Measurements from ENCODE around the gene PPP1R26.

The PPP1R26 gene

DNA sequence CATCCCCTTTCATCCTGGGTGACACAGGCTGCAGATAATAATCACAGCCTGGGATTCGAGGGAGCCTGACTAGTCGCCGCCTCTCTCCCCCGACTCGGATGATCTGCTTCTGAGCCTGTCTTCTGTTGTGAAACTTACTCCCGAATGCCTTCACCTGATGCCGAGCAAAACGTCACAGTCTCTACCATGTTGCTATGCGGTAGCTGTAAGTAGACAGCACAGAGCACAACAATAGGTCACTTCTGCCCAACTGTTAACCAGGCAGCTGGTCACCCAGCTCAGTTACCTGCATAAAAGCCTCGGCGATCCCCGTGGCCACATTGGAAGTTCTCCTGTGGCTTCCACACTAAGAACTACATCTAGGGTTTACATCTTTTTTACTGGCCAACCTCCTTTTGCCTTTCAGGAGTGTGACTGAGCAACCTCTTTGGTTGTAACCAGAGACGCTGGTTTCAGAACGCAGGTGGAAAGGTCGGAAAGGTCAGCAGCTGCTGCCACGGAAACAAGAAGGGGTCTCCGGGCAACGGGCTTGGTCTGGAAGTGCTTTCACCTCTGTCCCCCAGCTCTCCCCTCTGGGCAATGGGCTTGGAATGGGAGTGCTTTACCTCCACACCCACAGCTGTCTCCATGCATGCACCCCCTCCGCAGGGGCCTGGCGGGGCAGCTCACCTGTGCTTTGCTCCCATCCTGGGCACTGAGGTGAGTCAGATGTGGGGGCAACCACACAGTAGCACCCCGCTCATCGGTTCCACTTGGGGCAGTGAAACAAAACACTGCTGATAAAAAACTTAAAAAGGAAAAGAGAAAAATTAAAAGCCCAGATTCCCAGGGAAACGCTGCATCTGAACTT is 7.6 kb upstream of the PPP1R26 start:
- in situ Hi-C loops (cut with HindIII; ENCODE audit: low sequenced_read_pairs) = no loop called here
- TF ChIP-seq, protein P1, sequence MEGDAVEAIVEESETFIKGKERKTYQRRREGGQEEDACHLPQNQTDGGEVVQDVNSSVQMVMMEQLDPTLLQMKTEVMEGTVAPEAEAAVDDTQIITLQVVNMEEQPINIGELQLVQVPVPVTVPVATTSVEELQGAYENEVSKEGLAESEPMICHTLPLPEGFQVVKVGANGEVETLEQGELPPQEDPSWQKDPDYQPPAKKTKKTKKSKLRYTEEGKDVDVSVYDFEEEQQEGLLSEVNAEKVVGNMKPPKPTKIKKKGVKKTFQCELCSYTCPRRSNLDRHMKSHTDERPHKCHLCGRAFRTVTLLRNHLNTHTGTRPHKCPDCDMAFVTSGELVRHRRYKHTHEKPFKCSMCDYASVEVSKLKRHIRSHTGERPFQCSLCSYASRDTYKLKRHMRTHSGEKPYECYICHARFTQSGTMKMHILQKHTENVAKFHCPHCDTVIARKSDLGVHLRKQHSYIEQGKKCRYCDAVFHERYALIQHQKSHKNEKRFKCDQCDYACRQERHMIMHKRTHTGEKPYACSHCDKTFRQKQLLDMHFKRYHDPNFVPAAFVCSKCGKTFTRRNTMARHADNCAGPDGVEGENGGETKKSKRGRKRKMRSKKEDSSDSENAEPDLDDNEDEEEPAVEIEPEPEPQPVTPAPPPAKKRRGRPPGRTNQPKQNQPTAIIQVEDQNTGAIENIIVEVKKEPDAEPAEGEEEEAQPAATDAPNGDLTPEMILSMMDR (IDR thresholded peaks at IDR 0.05; ENCODE audit: low read depth, low read length, missing control alignments) = no peak
- H3K4me3 ChIP-seq (ENCODE audit: low read depth, low read length) = no peak overlapping the region
- no peak for DNase-seq (ENCODE audit: low read depth)

DNA sequence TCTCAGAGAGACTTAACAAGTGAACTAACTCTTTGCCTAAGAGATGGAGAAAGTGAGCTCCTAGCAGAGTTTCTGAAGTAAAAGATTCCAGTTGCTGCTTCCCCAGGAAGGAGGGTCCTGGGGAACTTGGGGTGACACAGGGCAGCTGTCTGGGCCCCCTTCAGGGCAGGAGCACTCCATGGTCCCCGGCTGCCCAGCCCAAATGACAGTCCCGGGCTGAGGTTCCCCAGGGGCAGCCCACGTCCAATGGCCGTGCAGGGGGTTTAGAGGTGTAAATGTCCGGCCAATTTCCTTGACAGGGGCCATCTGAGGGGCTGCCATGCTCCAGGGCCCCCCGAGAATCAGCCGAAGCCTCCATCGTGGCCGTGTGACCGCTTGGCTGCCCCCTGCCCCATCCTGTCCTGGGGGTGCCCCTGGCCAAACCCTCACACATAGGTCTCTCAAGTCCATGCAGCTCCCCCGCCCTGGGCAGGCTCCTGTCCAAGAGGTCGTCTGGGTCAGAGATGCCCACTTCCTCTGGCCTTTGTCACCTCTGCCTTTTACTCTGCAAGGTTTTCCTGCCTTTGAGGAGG is 5.5 kb upstream of the PPP1R26 start:
- TF ChIP-seq, protein P1 (IDR thresholded peaks at IDR 0.05; ENCODE audit: low read depth, low read length, missing control alignments) = no peak
- no peak overlapping the region for H3K4me3 ChIP-seq (ENCODE audit: low read depth, low read length)
- in situ Hi-C loops (cut with HindIII; ENCODE audit: low sequenced_read_pairs) = no loop called here
- no peak for DNase-seq (ENCODE audit: low read depth)

DNA sequence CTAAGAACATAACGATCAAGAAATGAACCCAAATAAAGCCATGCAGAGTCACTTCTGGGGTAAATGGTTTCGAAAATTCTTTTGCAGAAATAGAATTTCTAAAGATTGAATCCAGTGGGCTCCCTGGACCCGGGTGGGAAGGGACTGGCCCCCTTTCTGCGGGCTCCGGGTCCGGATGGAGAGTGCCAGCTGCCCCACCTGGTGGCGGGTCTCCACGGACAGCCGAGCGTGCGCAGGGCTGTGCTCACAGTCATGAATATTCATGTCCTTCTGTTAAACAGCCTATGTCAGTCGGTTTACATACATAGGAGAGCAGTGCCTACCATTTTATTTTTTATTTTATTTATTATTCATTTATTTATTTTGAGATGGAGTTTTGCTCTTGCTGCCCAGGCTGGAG is 4.7 kb upstream of the PPP1R26 start:
- H3K4me3 ChIP-seq (ENCODE audit: low read depth, low read length) = no peak overlapping the region
- TF ChIP-seq, protein P1 (IDR thresholded peaks at IDR 0.05; ENCODE audit: low read depth, low read length, missing control alignments) = peak; percentile 53
- DNase-seq (ENCODE audit: low read depth) = no peak
- in situ Hi-C loops (cut with HindIII; ENCODE audit: low sequenced_read_pairs) = no loop called here

DNA sequence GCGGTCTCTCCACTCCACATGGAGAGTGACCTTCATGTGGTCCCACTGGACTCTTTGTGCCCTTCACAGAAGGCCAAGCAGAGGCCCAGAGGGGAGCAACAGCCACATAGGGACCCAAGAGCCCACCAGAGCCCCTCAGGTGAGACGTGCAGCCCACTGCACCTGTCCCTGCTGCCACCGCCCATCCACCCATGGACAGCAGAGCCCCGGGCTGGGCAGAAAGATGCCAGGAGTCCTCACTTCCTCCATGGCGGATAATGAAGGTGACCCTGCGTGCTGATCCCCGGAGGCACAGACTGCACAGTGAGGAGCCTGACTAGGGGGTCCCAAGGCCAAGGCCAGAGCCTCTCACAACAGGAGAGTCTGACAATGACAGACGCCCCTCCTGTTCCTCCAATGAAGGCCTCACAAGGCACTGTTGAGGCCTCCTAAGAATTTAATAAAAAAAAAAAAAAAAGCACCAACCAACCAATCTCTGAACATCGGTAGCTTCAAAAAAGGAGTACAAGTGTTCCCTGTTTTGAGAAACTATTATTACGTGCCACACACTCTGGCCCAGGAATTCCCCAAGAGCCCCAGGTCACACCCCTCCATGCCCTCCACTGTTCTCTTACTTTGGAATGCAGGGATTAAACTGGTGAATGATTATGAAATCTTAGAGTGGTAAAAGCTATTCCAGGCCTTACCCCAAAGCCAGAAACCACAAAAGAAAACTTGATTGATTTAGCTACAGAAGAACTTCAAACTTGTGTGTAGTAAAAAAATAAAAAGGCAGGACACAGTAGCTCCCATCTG is 2.8 kb upstream of the PPP1R26 start:
- DNase-seq (ENCODE audit: low read depth) = no peak
- in situ Hi-C loops (cut with HindIII; ENCODE audit: low sequenced_read_pairs) = no loop called here
- no peak overlapping the region for H3K4me3 ChIP-seq (ENCODE audit: low read depth, low read length)
- TF ChIP-seq, protein P1 (IDR thresholded peaks at IDR 0.05; ENCODE audit: low read depth, low read length, missing control alignments) = no peak

DNA sequence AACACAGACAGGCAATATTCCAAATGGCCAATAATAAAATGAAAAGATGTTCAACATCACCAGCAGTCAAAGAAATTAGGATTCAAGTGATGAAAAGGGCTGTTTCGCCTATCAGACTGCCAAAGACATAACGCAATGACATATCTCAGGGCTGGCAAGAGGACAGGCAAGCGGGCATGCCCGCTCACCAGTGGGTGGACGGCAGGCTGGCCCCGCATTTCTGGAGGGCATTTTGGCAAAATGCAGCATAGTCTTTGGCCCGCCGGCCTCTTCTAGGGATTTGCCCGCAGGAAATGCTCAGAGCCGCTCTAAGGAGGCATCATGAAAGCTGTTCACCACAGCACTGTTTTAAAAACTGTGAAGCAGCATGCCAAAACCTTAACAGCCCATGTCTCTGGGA is 1.4 kb upstream of the PPP1R26 start:
- no peak overlapping the region for H3K4me3 ChIP-seq (ENCODE audit: low read depth, low read length)
- in situ Hi-C loops (cut with HindIII; ENCODE audit: low sequenced_read_pairs) = no loop called here
- no peak for DNase-seq (ENCODE audit: low read depth)
- TF ChIP-seq, protein P1 (IDR thresholded peaks at IDR 0.05; ENCODE audit: low read depth, low read length, missing control alignments) = no peak

DNA sequence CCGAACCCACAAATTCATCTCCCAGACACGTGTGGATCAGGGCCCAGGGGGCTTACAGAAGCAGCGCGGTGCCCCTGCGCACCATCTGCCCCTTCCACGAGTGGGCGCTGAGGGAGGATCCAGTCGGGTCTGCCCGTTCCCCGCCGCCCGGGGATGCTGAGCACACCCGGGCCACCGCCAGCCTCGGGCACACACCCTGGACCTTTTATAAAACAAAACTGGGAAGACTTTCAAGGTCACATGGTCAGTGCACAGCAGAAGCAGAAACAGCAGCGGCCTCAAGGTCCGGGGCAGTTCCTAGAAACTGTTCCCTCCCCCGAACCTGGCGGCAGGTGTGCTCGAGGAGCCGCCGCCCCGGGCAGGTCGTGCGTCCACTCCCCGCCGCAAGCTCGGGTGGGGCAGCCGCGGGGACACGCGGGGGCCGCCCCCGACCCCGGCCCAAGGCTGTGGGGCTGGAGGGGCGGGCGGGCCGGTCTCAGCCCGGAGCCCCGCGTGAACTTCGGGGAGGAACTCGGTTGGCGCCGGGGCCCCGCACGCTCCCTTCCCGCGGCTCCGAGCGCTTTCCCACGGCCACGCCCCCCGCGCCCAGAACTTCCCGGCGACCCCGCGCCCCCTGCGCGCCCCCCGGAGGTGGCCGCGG is 633 bp upstream of the PPP1R26 start:
- in situ Hi-C loops (cut with HindIII; ENCODE audit: low sequenced_read_pairs) = no loop called here
- TF ChIP-seq, protein P1 (IDR thresholded peaks at IDR 0.05; ENCODE audit: low read depth, low read length, missing control alignments) = peak; percentile 27
- no peak for DNase-seq (ENCODE audit: low read depth)
- peak overlapping the region; percentile 28 for H3K4me3 ChIP-seq (ENCODE audit: low read depth, low read length)

Data from astrocyte of the cerebellum (primary cell).